Spinal cord (tissue), 10 donors: ENCODE measurements around the gene ARHGAP12. TPM values are rescaled to one million over a fixed set of nuclear protein-coding genes. Genes with fewer than 3 reads are reported as not detected.

Source experiments
- DNase-seq, 6 donors: peaks; one replicate each; pipeline versions ENCODE4 v3.0.0 to v3.0.0-alpha.2; 2013 to 2015; ENCODE audit warnings: low spot score in 6 of 6, low read depth in 4 of 6
- H3K27ac ChIP-seq: one replicate; pipeline ENCODE4 v1.5.1; 2013; ENCODE audit warnings: low read depth, low read length, control low read depth
- H3K27me3 ChIP-seq: one replicate; pipeline ENCODE4 v1.6.1; 2013; ENCODE audit warnings: low read length; ENCODE audit not compliant: control insufficient read depth, insufficient read depth
- H3K36me3 ChIP-seq: one replicate; pipeline ENCODE4 v1.6.1; 2013; ENCODE audit warnings: low read length; ENCODE audit not compliant: control insufficient read depth, insufficient read depth
- H3K4me1 ChIP-seq: one replicate; pipeline ENCODE4 v1.6.1; 2013; ENCODE audit warnings: low read length; ENCODE audit not compliant: control insufficient read depth, insufficient read depth
- H3K4me3 ChIP-seq: one replicate; pipeline ENCODE4 v1.5.1; 2013; ENCODE audit warnings: low read depth, low read length, control low read depth
- H3K9me3 ChIP-seq: one replicate; pipeline ENCODE4 v1.6.1; 2013; ENCODE audit warnings: low read length; ENCODE audit not compliant: control insufficient read depth, insufficient read depth
- WGBS: methylation state at CpG from one replicate; pipeline ENCODE4 v1.1.5; 2013; ENCODE audit warnings: missing lambda C conversion rate; ENCODE audit not compliant: insufficient coverage; 5-methylcytosine and 5-hydroxymethylcytosine counted together
- polyA plus RNA-seq, 2 donors: library from polyadenylated mRNA; unstranded; fragments of 120-200 nt; gene quantifications; one replicate each; pipeline ENCODE4 v1.2.1, GENCODE V29; 2013; ENCODE audit not compliant: insufficient read length in 2 of 2
- total RNA-seq, 2 donors: library from RNA; depleted of rRNA in 1 of 2; stranded (reverse); fragments of 120-200 nt in 1 of 2; fragments of >200 nt in 1 of 2; gene quantifications; one replicate each; pipeline versions ENCODE4 v1.2.3 to v1.2.4, GENCODE V29; 2013 to 2014
- donor health status: healthy.

The ARHGAP12 gene
- total and polyA plus RNA-seq, 4 donors = 40.0 to 87.2 (median 53.0) TPM

DNA sequence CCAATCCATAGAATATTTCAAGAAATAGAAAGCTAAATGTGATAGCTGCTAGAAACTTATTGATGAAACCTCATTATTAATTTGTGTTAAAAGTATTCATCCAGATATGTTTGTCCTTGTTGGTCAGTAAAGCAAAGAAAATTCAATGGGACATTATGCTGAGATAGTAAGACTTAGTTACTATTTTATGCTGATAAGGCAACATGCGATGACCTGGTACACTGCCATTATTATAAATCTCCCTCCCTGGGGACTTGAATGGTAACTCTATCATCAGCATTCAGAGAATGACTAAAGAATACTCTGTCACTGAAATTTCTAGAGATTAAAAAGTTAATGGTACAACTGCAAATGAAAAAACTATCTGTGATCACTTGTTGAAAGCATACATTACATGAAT lies 54.9 kb downstream of the ARHGAP12 start:
- H3K4me1 ChIP-seq = no peaks in the 10 kb centered on the region
- no peak for DNase-seq
- H3K4me3 ChIP-seq = no peak overlapping the region
- no peaks in the 10 kb centered on the region for H3K27me3 ChIP-seq
- H3K36me3 ChIP-seq = no peaks in the 10 kb centered on the region
- H3K9me3 ChIP-seq = no peaks in the 10 kb centered on the region
- WGBS = no CpG with 5 or more reads among the region's 1 CpG
- H3K27ac ChIP-seq = no peak overlapping the region

- 86% methylated on average over 3 of the region's 7 CpGs for WGBS
- Histone ChIP-seq H3K9me3 (no peaks in the 10 kb centered on the region), H3K27me3 (no peaks in the 10 kb centered on the region), H3K27ac (no peak overlapping the region), H3K4me1 (no peaks in the 10 kb centered on the region), H3K4me3 (no peak overlapping the region), H3K36me3 (no peaks in the 10 kb centered on the region)
- DNase-seq = no peak
Measured at GRCh38 chr10:31871266-31872065, 57.2 kb downstream of the ARHGAP12 start.

DNA sequence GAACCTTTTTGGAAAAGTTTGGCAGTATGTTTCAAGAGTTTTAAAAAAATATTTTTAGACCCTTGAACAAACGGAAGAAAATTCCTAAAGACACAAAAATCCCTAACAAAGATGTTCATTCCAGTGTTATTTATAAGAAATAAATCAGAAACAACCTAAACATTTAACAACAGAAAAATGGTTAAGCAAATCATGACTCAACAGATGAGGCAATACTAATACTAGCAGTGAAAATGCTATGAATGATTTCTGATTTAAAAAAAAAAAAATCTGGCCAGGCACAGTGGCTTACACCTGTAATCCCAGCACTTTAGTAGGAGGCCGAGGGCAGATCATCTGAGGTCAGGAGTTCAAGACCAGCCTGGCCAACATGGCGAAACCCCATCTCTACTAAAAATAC lies 61.0 kb downstream of the ARHGAP12 start:
- no peak overlapping the region for H3K27ac ChIP-seq

DNA sequence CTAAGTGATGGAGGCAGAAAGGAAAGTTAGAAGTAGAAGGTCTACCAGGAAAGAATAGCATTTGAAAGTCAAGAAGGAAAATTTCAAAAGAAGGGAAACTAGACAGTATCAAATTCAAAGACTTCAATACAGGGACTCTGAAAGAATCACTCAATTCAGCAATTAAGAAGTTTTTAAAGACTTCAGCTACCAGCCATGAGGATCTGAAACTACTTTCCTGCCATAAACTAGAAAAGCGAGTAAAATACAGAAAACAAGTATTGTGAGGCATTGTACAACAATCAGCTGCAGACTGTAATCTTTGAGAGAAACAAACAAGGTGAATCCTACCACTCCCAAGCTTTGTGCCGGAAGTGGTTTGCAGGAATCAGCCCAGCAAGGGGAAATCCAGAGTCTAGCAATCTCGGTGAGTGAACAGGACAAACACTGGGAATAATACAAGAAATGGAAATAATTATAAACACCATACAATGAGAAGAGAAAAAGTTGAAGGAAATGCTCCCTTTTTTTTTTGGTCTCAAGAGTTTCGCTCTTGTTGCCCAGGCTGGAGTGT lies 62.4 kb downstream of the ARHGAP12 start:
- Histone ChIP-seq H3K27ac (no peak overlapping the region), H3K4me3 (no peak overlapping the region), H3K36me3 (no peaks in the 10 kb centered on the region), H3K27me3 (no peaks in the 10 kb centered on the region), H3K9me3 (no peaks in the 10 kb centered on the region), H3K4me1 (no peaks in the 10 kb centered on the region)
- no CpG with 5 or more reads among the region's 4 CpGs for WGBS
- no peak for DNase-seq

More for the DNA sequence above, 61.0 kb downstream of the ARHGAP12 start:
- 100% methylated on average over 2 of the region's 3 CpGs for WGBS
- H3K9me3 ChIP-seq = no peaks in the 10 kb centered on the region
- no peaks in the 10 kb centered on the region for H3K36me3 ChIP-seq
- H3K4me1 ChIP-seq = no peaks in the 10 kb centered on the region
- DNase-seq = no peak
- no peaks in the 10 kb centered on the region for H3K27me3 ChIP-seq
- no peak overlapping the region for H3K4me3 ChIP-seq

DNA sequence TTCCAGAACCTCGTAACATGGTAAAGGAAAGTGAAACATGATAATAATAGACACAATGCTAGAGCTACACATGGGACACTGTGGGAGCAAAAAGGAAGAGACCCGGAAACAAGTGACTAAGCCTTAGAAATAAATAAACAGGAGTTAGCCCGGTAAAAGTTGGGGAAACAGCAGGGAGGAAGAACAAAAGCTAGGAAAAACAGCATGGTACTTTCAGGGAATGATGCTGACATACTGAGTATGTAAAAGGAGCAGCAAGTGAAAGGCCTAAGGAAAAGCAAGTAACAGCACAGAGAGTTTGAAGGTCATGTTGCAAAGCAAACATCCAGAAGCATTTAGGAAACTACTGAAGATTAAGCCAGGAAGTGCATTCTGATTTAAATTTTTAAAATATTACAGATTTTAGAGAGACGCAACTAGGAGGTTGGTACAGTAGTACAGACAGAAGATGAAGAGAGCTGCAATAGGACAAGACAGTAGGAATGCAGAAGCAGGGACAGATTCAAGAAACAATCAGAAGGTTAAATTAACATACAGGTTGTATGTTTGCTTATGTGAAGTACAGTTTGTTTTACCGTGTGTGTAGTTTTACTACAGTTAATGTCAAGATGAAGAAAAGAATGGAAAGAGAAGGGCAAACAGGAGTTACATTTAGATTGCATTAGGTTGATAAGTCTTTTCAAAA lies 63.7 kb downstream of the ARHGAP12 start:
- peaks cover 3% of the 10 kb centered on the region for H3K36me3 ChIP-seq
- peak in 2 of 6 donors; percentile 29 to 32 for DNase-seq
- 7% methylated on average over 3 of the region's 5 CpGs for WGBS
- H3K4me1 ChIP-seq = no peaks in the 10 kb centered on the region
- H3K9me3 ChIP-seq = no peaks in the 10 kb centered on the region
- no peak overlapping the region for H3K4me3 ChIP-seq
- no peak overlapping the region for H3K27ac ChIP-seq
- H3K27me3 ChIP-seq = no peaks in the 10 kb centered on the region

DNA sequence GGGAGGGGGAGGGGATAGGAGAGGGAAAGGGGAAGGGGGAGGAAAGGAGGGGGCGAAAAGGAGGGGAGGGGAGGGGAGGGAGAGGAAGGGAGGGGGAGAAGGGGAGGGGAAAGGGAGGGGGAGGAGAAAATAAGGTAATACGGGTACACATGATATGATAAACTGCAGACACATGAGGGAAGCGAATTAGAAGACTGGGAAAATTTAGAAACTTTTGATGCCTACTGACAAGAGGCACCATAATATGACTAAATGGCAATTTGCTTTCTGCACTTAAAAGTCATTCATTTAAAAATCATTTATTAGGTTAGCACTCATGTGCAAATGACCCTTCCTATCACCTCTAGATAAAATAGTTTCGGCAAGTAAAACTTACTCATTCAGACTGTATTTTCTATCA lies 73.6 kb downstream of the ARHGAP12 start:
- Histone ChIP-seq H3K36me3 (peaks cover 4% of the 10 kb centered on the region), H3K27ac (no peak overlapping the region), H3K4me3 (no peak overlapping the region), H3K4me1 (no peaks in the 10 kb centered on the region), H3K27me3 (no peaks in the 10 kb centered on the region), H3K9me3 (no peaks in the 10 kb centered on the region)
- WGBS = no CpG with 5 or more reads among the region's 4 CpGs
- no peak for DNase-seq

DNA sequence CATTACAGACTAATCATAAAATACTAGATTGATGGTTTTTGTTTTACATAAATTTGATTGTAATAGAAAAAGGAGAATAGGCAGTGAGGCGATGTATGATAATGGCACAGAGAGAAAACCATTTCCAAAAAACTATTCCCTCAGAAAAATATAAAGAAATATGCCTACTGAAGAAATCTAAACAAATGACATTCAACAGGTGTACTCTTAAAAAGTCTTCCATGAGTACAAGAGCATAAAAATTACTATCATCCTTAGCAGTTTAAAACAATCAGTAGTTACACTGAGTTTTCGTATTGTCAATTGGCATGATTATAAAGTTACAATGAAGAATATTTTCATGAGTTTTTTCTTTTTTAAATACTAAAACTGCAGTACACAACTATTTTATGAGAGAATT lies 75.0 kb downstream of the ARHGAP12 start:
- Histone ChIP-seq H3K36me3 (no peaks in the 10 kb centered on the region), H3K27me3 (no peaks in the 10 kb centered on the region), H3K4me3 (no peak overlapping the region), H3K4me1 (no peaks in the 10 kb centered on the region), H3K9me3 (no peaks in the 10 kb centered on the region), H3K27ac (no peak overlapping the region)
- no CpG with 5 or more reads among the region's 2 CpGs for WGBS
- DNase-seq = no peak

- no CpG with 5 or more reads among the region's 1 CpG for WGBS
- no peak for DNase-seq
Measured at GRCh38 chr10:31851216-31851615, 77.4 kb downstream of the ARHGAP12 start.

DNA sequence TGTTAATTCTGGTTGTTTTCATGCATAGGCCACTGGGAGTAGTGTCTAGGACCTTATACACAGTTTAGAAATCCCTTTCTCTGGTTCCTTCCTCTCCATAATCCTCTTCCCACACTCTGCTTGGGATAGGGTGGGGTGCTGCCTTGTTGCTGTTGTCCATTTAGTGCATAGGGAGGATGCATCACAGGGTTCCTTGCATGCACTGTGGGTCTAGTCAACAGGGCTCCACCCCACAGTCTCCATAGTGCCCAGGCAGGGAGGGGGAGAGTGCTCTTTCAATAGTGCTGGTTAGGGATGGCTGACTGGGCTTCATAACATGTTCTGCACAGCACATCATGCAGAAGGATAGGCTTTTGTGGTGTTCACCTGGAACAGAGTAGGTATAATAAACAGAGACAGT lies 81.1 kb downstream of the ARHGAP12 start:
- Histone ChIP-seq H3K4me3 (no peak overlapping the region), H3K9me3 (no peaks in the 10 kb centered on the region), H3K36me3 (peaks cover 3% of the 10 kb centered on the region), H3K27ac (no peak overlapping the region), H3K4me1 (no peaks in the 10 kb centered on the region), H3K27me3 (no peaks in the 10 kb centered on the region)
- no peak for DNase-seq

More at GRCh38 chr10:31851216-31851615, 77.4 kb downstream of the ARHGAP12 start:
- Histone ChIP-seq H3K4me1 (no peaks in the 10 kb centered on the region), H3K4me3 (no peak overlapping the region), H3K36me3 (peaks cover 3% of the 10 kb centered on the region), H3K27ac (no peak overlapping the region), H3K27me3 (no peaks in the 10 kb centered on the region), H3K9me3 (no peaks in the 10 kb centered on the region)
